ENCODE results near the gene TSPO.

The TSPO gene

GRCh38 chr22:43181321-43182076 is 30.1 kb downstream of the TSPO start:
- no peaks in the 10 kb centered on the region for H3K9me3 ChIP-seq (ENCODE audit: severe bottlenecking)
- H3K36me3 ChIP-seq: peaks cover 44% of the 10 kb centered on the region
- no peaks in the 10 kb centered on the region for H3K27me3 ChIP-seq (ENCODE audit: insufficient read depth, low read depth, severe bottlenecking)
- no peak for TF ChIP-seq CTCF (IDR thresholded peaks at IDR 0.05; ENCODE audit: low read depth, low read length)
- no peak overlapping the region for H3K4me3 ChIP-seq (ENCODE audit: low read depth, low read length)
- DNase-seq: peak; percentile 52
- H3K27ac ChIP-seq: no peak overlapping the region; the same call in 1 of the 2 replicates

DNA sequence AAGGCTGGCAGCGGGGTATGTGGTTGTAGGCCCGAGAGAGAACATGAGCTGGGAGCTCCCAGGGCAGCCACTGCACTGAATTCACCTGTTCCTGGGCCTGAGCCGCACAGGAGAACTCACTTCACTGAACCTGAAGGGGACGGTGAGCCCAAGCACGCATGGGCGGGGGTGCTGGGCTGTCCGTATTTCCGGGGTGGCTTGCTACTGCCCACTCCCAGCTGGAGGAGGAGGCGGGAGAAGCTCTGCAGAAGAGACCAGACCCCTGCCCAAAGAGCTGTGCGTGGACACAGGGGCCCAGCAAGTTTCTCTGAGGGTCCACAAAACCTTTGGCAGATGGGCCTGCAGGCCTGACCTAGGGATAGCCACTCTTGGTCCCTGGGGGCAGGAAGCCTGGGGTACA is 30.8 kb downstream of the TSPO start:
- no peak overlapping the region for H3K27ac ChIP-seq
- no peaks in the 10 kb centered on the region for H3K9me3 ChIP-seq (ENCODE audit: severe bottlenecking)
- DNase-seq: no peak
- H3K36me3 ChIP-seq: peaks cover 44% of the 10 kb centered on the region
- H3K4me3 ChIP-seq (ENCODE audit: low read depth, low read length): no peak overlapping the region
- H3K27me3 ChIP-seq (ENCODE audit: insufficient read depth, low read depth, severe bottlenecking): no peaks in the 10 kb centered on the region
- TF ChIP-seq CTCF (IDR thresholded peaks at IDR 0.05; ENCODE audit: low read depth, low read length): no peak

DNA sequence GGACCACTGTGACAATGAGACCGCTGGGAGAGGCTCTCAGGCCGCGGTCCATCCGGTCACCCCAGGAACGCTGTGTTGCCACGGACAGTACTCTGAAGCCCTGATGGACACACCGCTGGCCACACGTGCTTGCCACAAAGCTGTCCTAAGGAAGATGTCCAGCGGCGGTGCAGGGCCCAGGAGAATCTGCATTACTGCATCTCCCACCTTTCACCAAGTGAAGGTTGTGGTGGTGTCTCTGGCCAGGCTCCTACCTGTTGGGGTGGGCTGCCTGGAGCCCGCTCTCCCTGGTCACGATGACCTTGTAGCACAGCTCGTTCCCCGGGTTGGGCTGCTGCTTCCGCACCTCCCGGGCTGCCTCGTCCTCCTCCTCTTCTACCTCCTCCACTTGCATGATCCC is 31.4 kb downstream of the TSPO start:
- DNase-seq: no peak
- Histone ChIP-seq H3K27me3 (ENCODE audit: insufficient read depth, low read depth, severe bottlenecking) (no peaks in the 10 kb centered on the region), H3K4me3 (ENCODE audit: low read depth, low read length) (no peak overlapping the region), H3K27ac (no peak overlapping the region), H3K36me3 (peaks cover 39% of the 10 kb centered on the region), H3K9me3 (ENCODE audit: severe bottlenecking) (no peaks in the 10 kb centered on the region)
- no peak for TF ChIP-seq CTCF (IDR thresholded peaks at IDR 0.05; ENCODE audit: low read depth, low read length)

DNA sequence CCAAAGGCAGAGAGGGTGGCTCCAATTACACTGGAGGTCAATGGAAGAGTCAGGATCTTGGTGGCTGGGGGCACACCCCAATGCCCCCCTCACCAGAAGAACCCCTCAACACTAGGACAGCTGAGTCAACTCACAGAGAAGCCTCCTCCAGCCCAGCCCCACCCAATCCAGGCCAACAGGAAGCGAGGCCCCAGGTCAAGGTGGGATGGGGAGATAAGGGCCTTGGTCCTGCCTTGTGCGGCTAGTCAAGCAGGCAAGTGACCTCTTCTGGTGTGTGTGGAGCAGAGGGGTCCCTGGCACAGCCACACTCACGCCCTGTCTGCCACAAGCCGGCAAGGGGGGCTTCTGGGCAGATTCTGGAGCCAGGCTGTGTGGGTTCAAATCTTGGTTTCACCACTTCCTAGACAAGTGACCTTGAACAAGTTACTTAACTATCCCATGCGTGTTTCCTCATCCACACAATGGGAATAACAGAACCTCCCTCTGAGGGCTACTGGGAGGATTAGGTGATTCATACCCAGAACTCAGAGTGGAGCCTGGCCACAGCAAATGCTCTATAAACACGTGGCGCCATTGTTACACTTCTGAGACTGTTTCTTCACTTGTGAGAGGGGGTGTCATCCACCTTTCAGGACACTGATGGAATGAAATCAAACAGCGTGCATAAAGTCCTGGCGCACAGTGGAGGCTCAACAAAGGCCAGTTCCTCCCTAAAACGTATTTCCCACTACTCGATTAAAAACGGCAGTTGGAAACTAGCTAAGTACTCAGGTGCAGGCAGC is 32.3 kb downstream of the TSPO start:
- no peak overlapping the region for H3K4me3 ChIP-seq (ENCODE audit: low read depth, low read length)
- no peaks in the 10 kb centered on the region for H3K9me3 ChIP-seq (ENCODE audit: severe bottlenecking)
- no peaks in the 10 kb centered on the region for H3K27me3 ChIP-seq (ENCODE audit: insufficient read depth, low read depth, severe bottlenecking)
- TF ChIP-seq CTCF (IDR thresholded peaks at IDR 0.05; ENCODE audit: low read depth, low read length): no peak
- H3K27ac ChIP-seq: no peak overlapping the region
- DNase-seq: no peak
- H3K36me3 ChIP-seq: peaks cover 34% of the 10 kb centered on the region

- peak overlapping the region; percentile 92 for H3K4me3 ChIP-seq (ENCODE audit: low read depth, low read length)
- H3K36me3 ChIP-seq: peaks cover 15% of the 10 kb centered on the region
- H3K27ac ChIP-seq: no peak overlapping the region
- H3K9me3 ChIP-seq (ENCODE audit: severe bottlenecking): no peaks in the 10 kb centered on the region
- H3K27me3 ChIP-seq (ENCODE audit: insufficient read depth, low read depth, severe bottlenecking): no peaks in the 10 kb centered on the region
- no peak for DNase-seq
- no peak for TF ChIP-seq CTCF (IDR thresholded peaks at IDR 0.05; ENCODE audit: low read depth, low read length)
These were observed 34.5 kb downstream of the TSPO start for GRCh38 chr22:43185860-43186261.

Measured in WERI-Rb-1 (cell line).